ENCODE measurements around the gene EME1. TPM values are rescaled to one million over a fixed set of nuclear protein-coding genes. Genes with fewer than 3 reads are reported as not detected.
"Not testable (repeated sequence)": the region's sequence is repeated elsewhere in the genome, so short reads cannot be mapped to it uniquely, and the experiment has no call there.

The EME1 gene
- total RNA-seq, 1 experiment from 2014 or later, result 20.0 TPM

GRCh38 chr17:50405351-50405750 lies 32.3 kb downstream of the EME1 start:
- H3F3A ChIP-seq (ENCODE audit: low read length, unreplicated experiment); H3K4me2 ChIP-seq (ENCODE audit: low read length); DNase-seq; H3K4me1 ChIP-seq (ENCODE audit: insufficient read depth, low read length); H4K20me1 ChIP-seq (ENCODE audit: low read length); H3K9me3 ChIP-seq (ENCODE audit: low read length); H3K4me3 ChIP-seq (ENCODE audit: low read length); H3K9ac ChIP-seq (ENCODE audit: low read length); H3K9me2 ChIP-seq (replicated peaks; ENCODE audit: low read length); BruUV-seq (replicated peaks); H3K27me3 ChIP-seq (ENCODE audit: low read length); CTCF ChIA-PET; H3K79me2 ChIP-seq (ENCODE audit: low read length); POLR2A ChIA-PET (ENCODE audit: unreplicated experiment); H3K27ac ChIP-seq (ENCODE audit: low read length); H3K36me3 ChIP-seq (ENCODE audit: low read depth, low read length); H2AFZ ChIP-seq (ENCODE audit: low read length); intact Hi-C loops (cut with micrococcal nuclease); ATAC-seq: not testable (repeated sequence)

- intact Hi-C loops (cut with micrococcal nuclease), result no loop called here
- Histone ChIP-seq H3K9me3 (ENCODE audit: low read length) (no peaks in the 10 kb centered on the region), H3K27ac (ENCODE audit: low read length) (no peak overlapping the region), H4K20me1 (ENCODE audit: low read length) (no peaks in the 10 kb centered on the region), H3K36me3 (ENCODE audit: low read depth, low read length) (no peaks in the 10 kb centered on the region), H3K79me2 (ENCODE audit: low read length) (no peaks in the 10 kb centered on the region), H3F3A (ENCODE audit: low read length, unreplicated experiment) (no peaks in the 10 kb centered on the region), H3K4me3 (ENCODE audit: low read length) (no peak overlapping the region), H2AFZ (ENCODE audit: low read length) (no peak overlapping the region), H3K27me3 (ENCODE audit: low read length) (no peaks in the 10 kb centered on the region), H3K4me2 (ENCODE audit: low read length) (no peak overlapping the region), H3K4me1 (ENCODE audit: insufficient read depth, low read length) (no peaks in the 10 kb centered on the region), H3K9ac (ENCODE audit: low read length) (no peak overlapping the region), H3K9me2 (replicated peaks; ENCODE audit: low read length) (no peaks in the 10 kb centered on the region)
- DNase-seq (no peak), ATAC-seq (no peak)
- no TSS peak for BruUV-seq (replicated peaks)
- POLR2A ChIA-PET (ENCODE audit: unreplicated experiment), result no interaction called here
- CTCF ChIA-PET, result interaction anchor here (0.8 kb wide), 1 partner anchor 9 kb away, joined by 3 read pairs; the partner anchor contains the start of gene LRRC59
- TF ChIP-seq EZH2phosphoT487 (IDR thresholded peaks at IDR 0.05; ENCODE audit: borderline replicate concordance, low read length), result no peak
- TF ChIP-seq CTCF (conservative IDR thresholded peaks at IDR 0.05; ENCODE audit: low read depth, low read length), result no peak
- no peak for TF ChIP-seq EZH2 (IDR thresholded peaks at IDR 0.05; ENCODE audit: low read length, unreplicated experiment)
Observed at GRCh38 chr17:50406578-50406977, 33.5 kb downstream of the EME1 start.

- no peaks in the 10 kb centered on the region for H3K79me2 ChIP-seq (ENCODE audit: low read length)
- no peak overlapping the region for H2AFZ ChIP-seq (ENCODE audit: low read length)
- BruUV-seq (replicated peaks), result no TSS peak
- H3K9me3 ChIP-seq (ENCODE audit: low read length), result no peaks in the 10 kb centered on the region
- no peak for ATAC-seq
- H3K9me2 ChIP-seq (replicated peaks; ENCODE audit: low read length), result no peaks in the 10 kb centered on the region
- H3K36me3 ChIP-seq (ENCODE audit: low read depth, low read length), result no peaks in the 10 kb centered on the region
- ChIA-PET POLR2A (ENCODE audit: unreplicated experiment) (no interaction called here), CTCF (no interaction called here)
- TF ChIP-seq EZH2phosphoT487 (IDR thresholded peaks at IDR 0.05; ENCODE audit: borderline replicate concordance, low read length) (no peak), CTCF (conservative IDR thresholded peaks at IDR 0.05; ENCODE audit: low read depth, low read length) (no peak), EZH2 (IDR thresholded peaks at IDR 0.05; ENCODE audit: low read length, unreplicated experiment) (no peak)
- intact Hi-C loops (cut with micrococcal nuclease), result no loop called here
- H3K4me1 ChIP-seq (ENCODE audit: insufficient read depth, low read length), result no peaks in the 10 kb centered on the region
- no peak overlapping the region for H3K4me3 ChIP-seq (ENCODE audit: low read length)
- DNase-seq, result no peak
- H4K20me1 ChIP-seq (ENCODE audit: low read length), result no peaks in the 10 kb centered on the region
- no peak overlapping the region for H3K9ac ChIP-seq (ENCODE audit: low read length)
- no peak overlapping the region for H3K27ac ChIP-seq (ENCODE audit: low read length)
- no peaks in the 10 kb centered on the region for H3K27me3 ChIP-seq (ENCODE audit: low read length)
- no peak overlapping the region for H3K4me2 ChIP-seq (ENCODE audit: low read length)
- no peaks in the 10 kb centered on the region for H3F3A ChIP-seq (ENCODE audit: low read length, unreplicated experiment)
Observed at GRCh38 chr17:50407921-50408320, 34.9 kb downstream of the EME1 start.
